ENCODE measurements around the gene ADAMTS19. TPM values are rescaled to one million over a fixed set of nuclear protein-coding genes. Genes with fewer than 3 reads are reported as not detected.

ADAMTS19 gene
- total RNA-seq, 2 experiments from 2014 or later = not detected

DNA sequence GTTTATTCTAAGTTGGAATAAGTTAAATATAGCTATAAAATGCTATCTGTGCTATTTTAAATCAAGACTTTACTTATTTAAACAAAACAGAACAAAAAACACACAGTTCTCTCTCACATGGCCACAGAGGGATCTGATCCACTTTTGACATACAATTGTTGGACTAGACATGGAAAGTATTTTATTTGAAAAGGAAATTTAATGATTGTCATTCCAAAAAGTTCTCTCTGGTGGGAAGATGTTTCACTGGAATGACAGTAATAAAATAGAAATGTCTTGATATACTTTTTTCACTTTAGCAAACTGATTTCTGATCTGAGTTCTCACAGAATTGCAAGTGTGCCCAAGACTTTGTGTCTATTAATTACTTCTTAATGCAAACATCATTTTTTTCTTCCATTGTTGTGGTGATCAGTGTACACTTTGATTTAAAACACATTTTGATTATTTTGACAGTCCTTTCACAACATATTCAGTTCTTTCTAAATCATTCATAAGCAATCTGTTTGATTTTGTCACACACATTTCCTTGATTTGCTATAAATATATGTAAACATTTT, 257.7 kb downstream of the ADAMTS19 start:
- ChIA-PET POLR2A (no interaction called here), CTCF (ENCODE audit: unreplicated experiment) (no interaction called here)
- no peaks in the 10 kb centered on the region for H3K79me2 ChIP-seq (ENCODE audit: insufficient read depth, low read depth, low read length)
- DNase-seq (ENCODE audit: low spot score) = no peak
- H3K4me3 ChIP-seq (ENCODE audit: low read depth, low read length, poor library complexity, severe bottlenecking) = no peak overlapping the region
- TF ChIP-seq, protein P1, sequence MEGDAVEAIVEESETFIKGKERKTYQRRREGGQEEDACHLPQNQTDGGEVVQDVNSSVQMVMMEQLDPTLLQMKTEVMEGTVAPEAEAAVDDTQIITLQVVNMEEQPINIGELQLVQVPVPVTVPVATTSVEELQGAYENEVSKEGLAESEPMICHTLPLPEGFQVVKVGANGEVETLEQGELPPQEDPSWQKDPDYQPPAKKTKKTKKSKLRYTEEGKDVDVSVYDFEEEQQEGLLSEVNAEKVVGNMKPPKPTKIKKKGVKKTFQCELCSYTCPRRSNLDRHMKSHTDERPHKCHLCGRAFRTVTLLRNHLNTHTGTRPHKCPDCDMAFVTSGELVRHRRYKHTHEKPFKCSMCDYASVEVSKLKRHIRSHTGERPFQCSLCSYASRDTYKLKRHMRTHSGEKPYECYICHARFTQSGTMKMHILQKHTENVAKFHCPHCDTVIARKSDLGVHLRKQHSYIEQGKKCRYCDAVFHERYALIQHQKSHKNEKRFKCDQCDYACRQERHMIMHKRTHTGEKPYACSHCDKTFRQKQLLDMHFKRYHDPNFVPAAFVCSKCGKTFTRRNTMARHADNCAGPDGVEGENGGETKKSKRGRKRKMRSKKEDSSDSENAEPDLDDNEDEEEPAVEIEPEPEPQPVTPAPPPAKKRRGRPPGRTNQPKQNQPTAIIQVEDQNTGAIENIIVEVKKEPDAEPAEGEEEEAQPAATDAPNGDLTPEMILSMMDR (conservative IDR thresholded peaks at IDR 0.05; ENCODE audit: low read length) = no peak
- TF ChIP-seq EZH2phosphoT487 (IDR thresholded peaks at IDR 0.05; ENCODE audit: borderline replicate concordance, low read depth, low read length) = no peak
- H3K4me1 ChIP-seq (ENCODE audit: insufficient read depth, low read length, poor library complexity, severe bottlenecking) = no peaks in the 10 kb centered on the region
- no peak overlapping the region for H2AFZ ChIP-seq (ENCODE audit: low read length)
- H3K4me2 ChIP-seq (ENCODE audit: low read length) = no peak overlapping the region
- intact Hi-C loops (cut with micrococcal nuclease; ENCODE audit: unreplicated experiment) = no loop called here
- H3K9me2 ChIP-seq (ENCODE audit: insufficient read depth, low read length) = no peaks in the 10 kb centered on the region
- no TSS peak for BruUV-seq (replicated peaks)
- no peaks in the 10 kb centered on the region for H4K20me1 ChIP-seq (ENCODE audit: insufficient read depth, low read length)
- H3K27ac ChIP-seq (ENCODE audit: low read depth, low read length, poor library complexity, severe bottlenecking) = no peak overlapping the region
- no peaks in the 10 kb centered on the region for H3K9me3 ChIP-seq (ENCODE audit: low read length)
- H3K36me3 ChIP-seq (ENCODE audit: insufficient read depth, low read length) = no peaks in the 10 kb centered on the region

DNA sequence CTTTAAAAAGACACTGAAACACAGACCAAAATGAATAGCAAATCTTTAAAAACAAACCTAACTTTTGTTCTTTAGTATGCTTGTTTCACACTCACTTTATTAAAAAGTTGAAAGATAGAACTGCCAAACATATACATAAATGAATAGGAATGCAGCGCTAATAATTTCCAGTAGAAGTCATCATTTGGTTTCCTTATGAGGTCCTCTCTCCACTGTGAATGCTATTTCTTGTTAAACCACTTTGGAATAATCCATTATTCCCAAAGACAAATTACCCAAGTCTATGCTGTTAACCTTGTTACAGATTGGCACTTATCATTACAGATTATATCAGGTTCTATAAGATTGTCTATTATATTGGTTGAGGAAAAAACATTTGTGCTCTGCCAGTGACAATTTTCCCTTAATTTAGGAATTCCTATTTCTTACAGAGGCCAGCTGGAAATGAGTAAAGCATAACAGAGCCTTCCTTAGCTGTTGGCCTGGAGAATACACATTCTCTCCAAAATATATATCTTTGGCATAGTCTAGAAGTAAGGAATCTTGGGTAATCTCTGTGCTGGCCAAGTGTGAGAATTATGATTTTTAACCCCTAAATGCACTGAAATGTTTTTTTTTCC, 258.5 kb downstream of the ADAMTS19 start:
- H3K9me2 ChIP-seq (ENCODE audit: insufficient read depth, low read length) = no peaks in the 10 kb centered on the region
- no TSS peak for BruUV-seq (replicated peaks)
- no peaks in the 10 kb centered on the region for H3K79me2 ChIP-seq (ENCODE audit: insufficient read depth, low read depth, low read length)
- POLR2A ChIA-PET = no interaction called here
- no peak for DNase-seq (ENCODE audit: low spot score)
- H3K9me3 ChIP-seq (ENCODE audit: low read length) = no peaks in the 10 kb centered on the region
- intact Hi-C loops (cut with micrococcal nuclease; ENCODE audit: unreplicated experiment) = no loop called here
- TF ChIP-seq, protein P1 (conservative IDR thresholded peaks at IDR 0.05; ENCODE audit: low read length) = no peak
- no peak for TF ChIP-seq EZH2phosphoT487 (IDR thresholded peaks at IDR 0.05; ENCODE audit: borderline replicate concordance, low read depth, low read length)
- no peak overlapping the region for H3K4me2 ChIP-seq (ENCODE audit: low read length)
- no peaks in the 10 kb centered on the region for H4K20me1 ChIP-seq (ENCODE audit: insufficient read depth, low read length)
- no peak overlapping the region for H3K27ac ChIP-seq (ENCODE audit: low read depth, low read length, poor library complexity, severe bottlenecking)
- H3K4me1 ChIP-seq (ENCODE audit: insufficient read depth, low read length, poor library complexity, severe bottlenecking) = no peaks in the 10 kb centered on the region
- CTCF ChIA-PET (ENCODE audit: unreplicated experiment) = no interaction called here
- no peak overlapping the region for H3K4me3 ChIP-seq (ENCODE audit: low read depth, low read length, poor library complexity, severe bottlenecking)
- H2AFZ ChIP-seq (ENCODE audit: low read length) = no peak overlapping the region
- H3K36me3 ChIP-seq (ENCODE audit: insufficient read depth, low read length) = no peaks in the 10 kb centered on the region

- Histone ChIP-seq H3K79me2 (ENCODE audit: insufficient read depth, low read depth, low read length) (no peaks in the 10 kb centered on the region), H4K20me1 (ENCODE audit: insufficient read depth, low read length) (no peaks in the 10 kb centered on the region), H3K4me2 (ENCODE audit: low read length) (no peak overlapping the region), H3K9me2 (ENCODE audit: insufficient read depth, low read length) (no peaks in the 10 kb centered on the region), H2AFZ (ENCODE audit: low read length) (no peak overlapping the region), H3K36me3 (ENCODE audit: insufficient read depth, low read length) (no peaks in the 10 kb centered on the region), H3K4me3 (ENCODE audit: low read depth, low read length, poor library complexity, severe bottlenecking) (no peak overlapping the region), H3K9me3 (ENCODE audit: low read length) (no peaks in the 10 kb centered on the region), H3K27ac (ENCODE audit: low read depth, low read length, poor library complexity, severe bottlenecking) (no peak overlapping the region), H3K4me1 (ENCODE audit: insufficient read depth, low read length, poor library complexity, severe bottlenecking) (no peaks in the 10 kb centered on the region)
- no TSS peak for BruUV-seq (replicated peaks)
- intact Hi-C loops (cut with micrococcal nuclease; ENCODE audit: unreplicated experiment) = no loop called here
- TF ChIP-seq, protein P1 (conservative IDR thresholded peaks at IDR 0.05; ENCODE audit: low read length) = no peak
- no peak for TF ChIP-seq EZH2phosphoT487 (IDR thresholded peaks at IDR 0.05; ENCODE audit: borderline replicate concordance, low read depth, low read length)
- POLR2A ChIA-PET = no interaction called here
- CTCF ChIA-PET (ENCODE audit: unreplicated experiment) = no interaction called here
- DNase-seq (ENCODE audit: low spot score) = no peak
Observed at GRCh38 chr5:129724222-129724621, 264.1 kb downstream of the ADAMTS19 start.
